ENCODE results near the gene NLRP9.
"Not testable (repeated sequence)": the region's sequence is repeated elsewhere in the genome, so short reads cannot be mapped to it uniquely, and the experiment has no call there.

NLRP9 gene
- 0 reads per million in 4 experiments for total RNA-seq

GRCh38 chr19:55738302-55738701, at the start of gene NLRP9:
Gene NLRP9 (minus strand): TSS chr19:55738402. CDS start chr19:55738374, 28 bp downstream.
- no peak for DNase-seq

GRCh38 chr19:55781112-55781511, 42.9 kb upstream of the NLRP9 start:
- no peak for DNase-seq

- no peak for DNase-seq
Observed at GRCh38 chr19:55778331-55778730, 40.1 kb upstream of the NLRP9 start.

GRCh38 chr19:55777528-55777927, 39.3 kb upstream of the NLRP9 start:
- no peak for DNase-seq

GRCh38 chr19:55769632-55770031, 31.4 kb upstream of the NLRP9 start:
- DNase-seq: not testable (repeated sequence)

GRCh38 chr19:55768818-55769217, 30.6 kb upstream of the NLRP9 start, which contains the start of gene RFPL4AL1:
Gene RFPL4AL1 (plus strand): TSS chr19:55769118. CDS start chr19:55771805, 2,687 bp downstream.
- not testable (repeated sequence) for DNase-seq

GRCh38 chr19:55766466-55766865, 28.3 kb upstream of the NLRP9 start:
- DNase-seq: no peak

GRCh38 chr19:55758797-55759196, 20.6 kb upstream of the NLRP9 start, which contains the start of gene RFPL4A:
Gene RFPL4A (plus strand): TSS chr19:55759097. CDS start chr19:55761801, 2,704 bp downstream.
- DNase-seq: not testable (repeated sequence)

GRCh38 chr19:55756808-55757207, 18.6 kb upstream of the NLRP9 start:
- not testable (repeated sequence) for DNase-seq

GRCh38 chr19:55753401-55753800, 15.2 kb upstream of the NLRP9 start:
- no peak for DNase-seq

- no peak for DNase-seq
Observed at GRCh38 chr19:55750715-55751114, 12.5 kb upstream of the NLRP9 start.

GRCh38 chr19:55730378-55730777, 7.8 kb downstream of the NLRP9 start:
- not testable (repeated sequence) for DNase-seq

GRCh38 chr19:55723491-55723890, 14.7 kb downstream of the NLRP9 start:
- no peak for DNase-seq

GRCh38 chr19:55720801-55721200, 17.4 kb downstream of the NLRP9 start:
- DNase-seq: no peak

- DNase-seq: no peak
Observed at GRCh38 chr19:55720214-55720746, 17.9 kb downstream of the NLRP9 start.

- DNase-seq: not testable (repeated sequence)
Observed at GRCh38 chr19:55717879-55718711, 20.1 kb downstream of the NLRP9 start.

- DNase-seq: no peak
Observed at GRCh38 chr19:55717251-55717650, 21.0 kb downstream of the NLRP9 start.

- no peak for DNase-seq
Observed at GRCh38 chr19:55716531-55716930, 21.7 kb downstream of the NLRP9 start.

- no peak for DNase-seq
Observed at GRCh38 chr19:55712804-55713631, 25.2 kb downstream of the NLRP9 start.

- no peak for DNase-seq
Observed at GRCh38 chr19:55711719-55712118, 26.5 kb downstream of the NLRP9 start.

GRCh38 chr19:55705972-55706371, 32.2 kb downstream of the NLRP9 start:
- no peak for DNase-seq

GRCh38 chr19:55704494-55705245, 33.5 kb downstream of the NLRP9 start:
- no peak for DNase-seq

Measured in effector CD8-positive, alpha-beta T cell (primary cell).